Gastroesophageal sphincter (tissue), 3 donors: Measurements from ENCODE around the gene ACSF3.

ENCODE experiments used
- POLR2A ChIP-seq, 2 donors: fragments of 450-650 bp; IDR thresholded peaks; one replicate each; pipeline ENCODE4 v1.6.1; 2017; ENCODE audit warnings: antibody characterized with exemption in 2 of 2, mild to moderate bottlenecking in 2 of 2, moderate library complexity in 1 of 2
- POLR2AphosphoS5 ChIP-seq: sonication (generic); formaldehyde crosslinking; IDR thresholded peaks from one replicate; pipeline ENCODE4 v1.6.1; 2017; ENCODE audit warnings: antibody characterized with exemption
- TF ChIP-seq, protein P1 (sequence below), 4 experiments: fragments of 200-600 bp in 2 of 4; fragments of 450-650 bp in 2 of 4; sonication (generic) in 1 of 4; IDR thresholded peaks; one replicate each; pipeline ENCODE4 v1.5.1; 2017 to 2019; ENCODE audit warnings: antibody characterized with exemption in 4 of 4, mild to moderate bottlenecking in 2 of 4, moderate library complexity in 2 of 4

GRCh38 chr16:89164436-89164835 is 70.8 kb downstream of the ACSF3 start:
- no peak for TF ChIP-seq POLR2AphosphoS5
- TF ChIP-seq, protein P1, sequence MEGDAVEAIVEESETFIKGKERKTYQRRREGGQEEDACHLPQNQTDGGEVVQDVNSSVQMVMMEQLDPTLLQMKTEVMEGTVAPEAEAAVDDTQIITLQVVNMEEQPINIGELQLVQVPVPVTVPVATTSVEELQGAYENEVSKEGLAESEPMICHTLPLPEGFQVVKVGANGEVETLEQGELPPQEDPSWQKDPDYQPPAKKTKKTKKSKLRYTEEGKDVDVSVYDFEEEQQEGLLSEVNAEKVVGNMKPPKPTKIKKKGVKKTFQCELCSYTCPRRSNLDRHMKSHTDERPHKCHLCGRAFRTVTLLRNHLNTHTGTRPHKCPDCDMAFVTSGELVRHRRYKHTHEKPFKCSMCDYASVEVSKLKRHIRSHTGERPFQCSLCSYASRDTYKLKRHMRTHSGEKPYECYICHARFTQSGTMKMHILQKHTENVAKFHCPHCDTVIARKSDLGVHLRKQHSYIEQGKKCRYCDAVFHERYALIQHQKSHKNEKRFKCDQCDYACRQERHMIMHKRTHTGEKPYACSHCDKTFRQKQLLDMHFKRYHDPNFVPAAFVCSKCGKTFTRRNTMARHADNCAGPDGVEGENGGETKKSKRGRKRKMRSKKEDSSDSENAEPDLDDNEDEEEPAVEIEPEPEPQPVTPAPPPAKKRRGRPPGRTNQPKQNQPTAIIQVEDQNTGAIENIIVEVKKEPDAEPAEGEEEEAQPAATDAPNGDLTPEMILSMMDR (IDR thresholded peaks at IDR 0.05): no peak
- no peak for TF ChIP-seq POLR2A (IDR thresholded peaks at IDR 0.05)
